HG03097 (cell line): ENCODE data around the gene TANK.

Source experiments
- ATAC-seq: cut with Tn5 transposase; IDR thresholded peaks from one replicate; pipeline ENCODE4 v1.9.1; 2021; ENCODE audit not compliant: unreplicated experiment, low FRiP score

The TANK gene

GRCh38 chr2:161223139-161223732 is 63.0 kb downstream of the TANK start:
- no peak for ATAC-seq

GRCh38 chr2:161228511-161229240 is 68.4 kb downstream of the TANK start:
- no peak for ATAC-seq

GRCh38 chr2:161230959-161231358 is 70.7 kb downstream of the TANK start:
- ATAC-seq: no peak

GRCh38 chr2:161232571-161232970 is 72.3 kb downstream of the TANK start:
- ATAC-seq: no peak

GRCh38 chr2:161233858-161234431 is 73.7 kb downstream of the TANK start:
- ATAC-seq: peak; percentile 48

- no peak for ATAC-seq
Observed at GRCh38 chr2:161234627-161235026, 74.4 kb downstream of the TANK start.

- ATAC-seq: peak; percentile 32
Observed at GRCh38 chr2:161237392-161238264, 77.4 kb downstream of the TANK start.

- no peak for ATAC-seq
Observed at GRCh38 chr2:161238265-161238559, 78.0 kb downstream of the TANK start.

GRCh38 chr2:161238560-161239325 is 78.5 kb downstream of the TANK start:
- no peak for ATAC-seq

- ATAC-seq: no peak
Observed at GRCh38 chr2:161239326-161240109, 79.3 kb downstream of the TANK start.

- no peak for ATAC-seq
Observed at GRCh38 chr2:161241894-161242293, 81.7 kb downstream of the TANK start.

GRCh38 chr2:161243312-161243711 is 83.1 kb downstream of the TANK start:
- peak; percentile 42 for ATAC-seq

GRCh38 chr2:161243905-161244304 is 83.7 kb downstream of the TANK start:
- no peak for ATAC-seq

- peak; percentile 87 for ATAC-seq
Observed at GRCh38 chr2:161244387-161245260, 84.4 kb downstream of the TANK start.

- no peak for ATAC-seq
Observed at GRCh38 chr2:161245261-161245553, 85.0 kb downstream of the TANK start.

GRCh38 chr2:161245671-161246070 is 85.4 kb downstream of the TANK start:
- no peak for ATAC-seq

GRCh38 chr2:161246281-161246680 is 86.1 kb downstream of the TANK start:
- no peak for ATAC-seq

- peak; percentile 55 for ATAC-seq
Observed at GRCh38 chr2:161250864-161251436, 90.7 kb downstream of the TANK start.
